ENCODE results near the gene LVRN. TPM values are rescaled to one million over a fixed set of nuclear protein-coding genes. Genes with fewer than 3 reads are reported as not detected.

The LVRN gene
- total RNA-seq, 3 donors from 2014 or later, result not detected

DNA sequence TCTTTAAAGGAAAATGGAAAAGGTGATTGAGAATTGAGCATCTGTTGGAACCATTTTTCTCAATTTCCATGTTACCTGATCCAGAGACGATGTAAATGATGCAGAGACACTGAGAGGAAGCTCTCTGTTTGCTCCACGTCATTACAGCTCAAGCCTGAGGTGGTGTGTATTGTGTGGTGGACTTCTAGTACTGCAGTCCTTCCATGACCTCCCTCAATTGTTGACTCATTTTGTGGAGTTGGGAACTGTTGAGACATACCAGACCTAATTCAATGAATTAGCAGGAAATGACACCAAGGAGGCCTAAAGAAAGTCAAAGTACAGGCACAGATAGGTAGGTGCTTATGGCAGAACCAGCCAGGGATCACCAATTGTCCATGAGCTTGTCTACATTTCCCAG, 15.6 kb upstream of the LVRN start:
- DNase-seq (no peak), ATAC-seq (no peak)
- no peaks in the 10 kb centered on the region for H3K36me3 Mint-ChIP-seq (ENCODE audit: insufficient read depth)
- H3K9me3 Mint-ChIP-seq, result no peaks in the 10 kb centered on the region
- H3K27me3 Mint-ChIP-seq (ENCODE audit: low read depth), result peaks cover 6% of the 10 kb centered on the region
- no peak overlapping the region for H3K4me3 Mint-ChIP-seq
- no peaks in the 10 kb centered on the region for H3K4me1 Mint-ChIP-seq (ENCODE audit: low read depth)

DNA sequence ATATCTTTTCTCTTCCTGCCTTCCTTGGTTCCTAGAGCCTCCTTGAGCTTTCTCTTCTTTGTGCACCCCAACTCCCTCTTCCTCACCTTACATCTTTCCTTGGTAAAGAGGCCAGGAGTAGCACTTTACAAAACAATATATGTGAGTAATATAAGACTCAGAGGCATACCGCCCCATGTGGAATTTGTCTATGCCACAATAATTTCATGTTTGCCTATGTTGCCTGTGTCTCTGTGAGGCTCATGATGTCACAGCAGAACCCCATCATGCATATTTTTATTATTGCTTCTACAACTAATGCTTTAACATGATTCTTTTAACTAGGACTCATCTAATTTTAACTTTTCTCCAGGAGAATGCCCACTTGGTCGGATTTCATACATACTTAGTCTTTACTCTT, 15.0 kb upstream of the LVRN start:
- no peak overlapping the region for H3K4me3 Mint-ChIP-seq

DNA sequence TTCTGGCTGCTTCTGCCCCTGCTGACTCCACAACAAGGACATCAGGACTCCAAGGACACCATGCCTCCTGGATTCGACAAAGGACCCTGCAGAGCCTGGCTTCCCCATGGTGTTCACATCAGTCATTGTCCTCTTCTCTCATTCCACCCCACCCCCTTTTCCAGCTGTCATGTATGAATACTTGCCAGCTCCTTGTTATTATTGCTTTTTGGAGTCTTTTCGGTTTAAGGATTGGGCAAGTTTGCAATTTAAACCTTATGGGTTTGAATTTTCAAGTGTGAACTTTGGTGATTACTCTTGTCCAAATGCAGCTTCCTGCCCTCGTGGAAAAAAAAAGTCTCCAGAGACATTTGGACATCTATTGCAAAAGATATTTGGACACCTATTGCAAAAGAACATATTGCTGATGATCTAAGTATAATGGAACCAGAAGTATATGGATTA, 14.2 kb upstream of the LVRN start:
- Mint-ChIP-seq H3K27me3 (ENCODE audit: low read depth) (peaks cover 10% of the 10 kb centered on the region), H3K9me3 (no peaks in the 10 kb centered on the region), H3K4me3 (no peak overlapping the region), H3K4me1 (ENCODE audit: low read depth) (no peaks in the 10 kb centered on the region), H3K36me3 (ENCODE audit: insufficient read depth) (no peaks in the 10 kb centered on the region)
- DNase-seq (no peak), ATAC-seq (no peak)

More for the DNA sequence above, 15.0 kb upstream of the LVRN start:
- Mint-ChIP-seq H3K27me3 (ENCODE audit: low read depth) (peaks cover 8% of the 10 kb centered on the region), H3K36me3 (ENCODE audit: insufficient read depth) (no peaks in the 10 kb centered on the region), H3K9me3 (no peaks in the 10 kb centered on the region), H3K4me1 (ENCODE audit: low read depth) (no peaks in the 10 kb centered on the region)
- DNase-seq (no peak), ATAC-seq (no peak)

DNA sequence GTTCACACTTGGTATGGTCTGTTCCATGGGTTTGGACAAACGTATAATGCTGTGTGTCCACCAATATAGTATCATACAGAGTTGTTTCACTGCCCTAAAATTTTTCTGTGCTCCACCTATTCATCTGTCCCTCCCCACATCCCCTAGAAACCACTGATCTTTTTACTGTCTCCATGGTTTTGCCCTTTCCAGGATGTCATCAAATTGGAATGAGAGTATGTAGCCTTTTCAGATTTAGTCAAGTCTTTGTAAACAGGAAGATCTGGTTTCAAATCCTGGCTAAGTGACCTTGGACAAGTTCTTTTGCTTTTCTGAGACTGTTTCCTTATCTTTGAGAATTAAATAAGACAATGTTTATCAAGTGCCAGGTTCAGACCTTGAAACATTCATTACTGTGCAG, 13.2 kb upstream of the LVRN start:
- Mint-ChIP-seq H3K36me3 (ENCODE audit: insufficient read depth) (no peaks in the 10 kb centered on the region), H3K4me3 (no peak overlapping the region), H3K9me3 (no peaks in the 10 kb centered on the region), H3K4me1 (ENCODE audit: low read depth) (no peaks in the 10 kb centered on the region), H3K27me3 (ENCODE audit: low read depth) (peaks cover 13% of the 10 kb centered on the region)
- ATAC-seq (no peak), DNase-seq (no peak)

DNA sequence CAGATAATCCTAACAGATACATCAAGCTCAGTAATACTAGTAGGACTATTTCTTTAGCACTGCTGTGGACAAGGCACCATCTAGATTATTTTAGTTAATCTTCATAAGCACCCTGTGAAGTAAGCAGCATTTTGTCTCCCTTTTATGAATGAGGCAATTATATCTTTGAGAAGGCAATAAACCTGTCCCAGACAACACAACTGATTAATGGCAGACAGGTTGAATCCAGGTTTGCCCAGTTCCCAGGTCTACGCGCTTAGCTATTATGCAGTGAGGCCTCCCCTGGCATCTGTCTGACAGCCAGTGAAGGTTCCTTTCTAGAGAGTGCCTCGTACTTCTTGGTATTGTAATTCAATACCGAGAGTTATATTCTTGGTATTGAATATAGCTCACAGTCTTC, 9.7 kb upstream of the LVRN start:
- no peak overlapping the region for H3K4me3 Mint-ChIP-seq
- peaks cover 14% of the 10 kb centered on the region for H3K27me3 Mint-ChIP-seq (ENCODE audit: low read depth)
- no peaks in the 10 kb centered on the region for H3K4me1 Mint-ChIP-seq (ENCODE audit: low read depth)
- ATAC-seq (no peak), DNase-seq (no peak)
- no peaks in the 10 kb centered on the region for H3K36me3 Mint-ChIP-seq (ENCODE audit: insufficient read depth)
- H3K9me3 Mint-ChIP-seq, result no peaks in the 10 kb centered on the region

DNA sequence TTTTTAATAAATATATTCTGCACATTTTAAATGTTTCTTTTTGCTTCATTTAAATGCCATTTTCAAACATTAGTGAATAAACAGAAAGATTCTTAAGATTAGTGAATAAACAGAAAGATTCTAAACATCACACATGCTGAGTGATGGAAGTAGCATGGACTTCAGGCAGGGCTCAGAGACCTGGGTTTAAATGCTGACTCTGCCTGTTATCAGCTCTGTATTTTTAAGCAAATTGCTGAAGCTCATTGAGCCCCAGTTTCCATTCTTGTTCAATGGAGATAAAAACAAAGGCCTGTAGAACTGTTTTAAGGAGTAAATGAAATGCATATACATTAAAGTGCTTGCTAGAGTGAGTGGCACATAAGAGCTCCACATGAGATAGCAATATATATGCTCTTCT, 8.1 kb upstream of the LVRN start:
- H3K36me3 Mint-ChIP-seq (ENCODE audit: insufficient read depth), result no peaks in the 10 kb centered on the region
- H3K4me3 Mint-ChIP-seq, result no peak overlapping the region
- H3K4me1 Mint-ChIP-seq (ENCODE audit: low read depth), result no peaks in the 10 kb centered on the region
- peaks cover 21% of the 10 kb centered on the region for H3K27me3 Mint-ChIP-seq (ENCODE audit: low read depth)
- H3K9me3 Mint-ChIP-seq, result no peaks in the 10 kb centered on the region
- ATAC-seq, result no peak
- no peak for DNase-seq

DNA sequence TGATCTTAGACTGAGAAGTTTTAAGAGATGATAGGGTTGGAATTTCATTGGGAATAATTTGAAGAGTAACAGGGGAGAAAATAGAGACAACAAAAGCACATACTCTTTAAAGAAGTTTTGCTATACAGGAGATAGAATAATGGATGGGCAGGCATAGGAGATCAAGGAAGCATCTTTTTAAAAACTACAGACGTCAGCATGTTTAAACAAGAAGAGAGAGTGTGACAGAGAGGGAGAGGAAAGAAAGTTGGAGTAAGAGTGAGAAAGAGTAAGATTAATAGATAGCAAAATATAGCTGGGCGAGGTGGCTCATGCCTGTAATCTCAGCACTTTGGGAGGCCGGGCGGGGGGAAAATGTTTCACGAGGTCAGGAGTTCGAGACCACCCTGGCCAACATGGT, 5.3 kb upstream of the LVRN start:
- Mint-ChIP-seq H3K4me3 (no peak overlapping the region), H3K36me3 (ENCODE audit: insufficient read depth) (no peaks in the 10 kb centered on the region), H3K9me3 (no peaks in the 10 kb centered on the region), H3K4me1 (ENCODE audit: low read depth) (peaks cover 4% of the 10 kb centered on the region), H3K27me3 (ENCODE audit: low read depth) (peaks cover 35% of the 10 kb centered on the region)
- no peak for ATAC-seq
- DNase-seq, result no peak

DNA sequence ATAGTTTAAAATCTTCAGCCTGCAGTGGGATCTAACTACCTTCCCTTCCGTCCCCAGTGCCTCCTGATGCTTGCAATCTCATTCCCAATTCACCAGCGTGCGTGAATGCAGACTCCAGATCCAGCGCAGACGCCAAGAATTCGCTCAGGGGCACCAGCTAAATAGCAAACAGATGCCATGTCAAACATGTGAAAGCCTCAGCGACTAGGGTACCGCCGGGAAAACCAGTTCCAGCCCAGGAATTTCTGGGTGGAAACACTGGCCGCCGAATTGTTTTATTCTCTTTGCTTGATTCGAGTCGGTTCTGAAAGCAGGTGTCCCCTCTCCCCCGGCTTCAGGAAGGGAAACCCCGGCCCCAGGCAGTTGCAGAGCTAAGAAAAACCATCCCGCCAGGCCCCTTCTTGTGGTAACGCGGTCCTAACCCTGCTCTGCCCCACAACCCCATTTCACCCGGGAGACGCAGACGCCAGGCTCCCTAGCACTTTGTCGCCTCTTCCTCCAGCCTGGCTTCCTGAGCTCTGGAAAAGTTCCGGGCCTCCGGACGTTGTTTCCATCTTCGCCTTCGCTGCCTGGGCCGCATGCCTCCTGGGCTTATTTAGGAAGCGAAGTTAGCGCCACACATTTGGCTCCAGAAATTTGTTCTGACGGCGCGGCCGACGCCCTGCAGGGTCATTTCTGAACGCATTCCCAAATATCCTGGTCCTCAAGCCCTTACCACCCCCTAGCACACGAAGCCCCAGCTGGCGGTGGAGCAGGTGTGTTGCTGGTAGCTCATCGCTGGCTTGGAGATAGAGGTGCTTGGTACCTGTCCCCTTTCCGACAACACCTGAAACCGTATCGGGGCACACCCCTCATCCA, 665 bp upstream of the LVRN start:
- peaks cover 57% of the 10 kb centered on the region for H3K27me3 Mint-ChIP-seq (ENCODE audit: low read depth)
- H3K4me1 Mint-ChIP-seq (ENCODE audit: low read depth), result peaks cover 7% of the 10 kb centered on the region
- DNase-seq, result no peak
- H3K4me3 Mint-ChIP-seq, result peak overlapping the region; percentile 9
- ATAC-seq, result no peak
- no peaks in the 10 kb centered on the region for H3K36me3 Mint-ChIP-seq (ENCODE audit: insufficient read depth)
- no peaks in the 10 kb centered on the region for H3K9me3 Mint-ChIP-seq

DNA sequence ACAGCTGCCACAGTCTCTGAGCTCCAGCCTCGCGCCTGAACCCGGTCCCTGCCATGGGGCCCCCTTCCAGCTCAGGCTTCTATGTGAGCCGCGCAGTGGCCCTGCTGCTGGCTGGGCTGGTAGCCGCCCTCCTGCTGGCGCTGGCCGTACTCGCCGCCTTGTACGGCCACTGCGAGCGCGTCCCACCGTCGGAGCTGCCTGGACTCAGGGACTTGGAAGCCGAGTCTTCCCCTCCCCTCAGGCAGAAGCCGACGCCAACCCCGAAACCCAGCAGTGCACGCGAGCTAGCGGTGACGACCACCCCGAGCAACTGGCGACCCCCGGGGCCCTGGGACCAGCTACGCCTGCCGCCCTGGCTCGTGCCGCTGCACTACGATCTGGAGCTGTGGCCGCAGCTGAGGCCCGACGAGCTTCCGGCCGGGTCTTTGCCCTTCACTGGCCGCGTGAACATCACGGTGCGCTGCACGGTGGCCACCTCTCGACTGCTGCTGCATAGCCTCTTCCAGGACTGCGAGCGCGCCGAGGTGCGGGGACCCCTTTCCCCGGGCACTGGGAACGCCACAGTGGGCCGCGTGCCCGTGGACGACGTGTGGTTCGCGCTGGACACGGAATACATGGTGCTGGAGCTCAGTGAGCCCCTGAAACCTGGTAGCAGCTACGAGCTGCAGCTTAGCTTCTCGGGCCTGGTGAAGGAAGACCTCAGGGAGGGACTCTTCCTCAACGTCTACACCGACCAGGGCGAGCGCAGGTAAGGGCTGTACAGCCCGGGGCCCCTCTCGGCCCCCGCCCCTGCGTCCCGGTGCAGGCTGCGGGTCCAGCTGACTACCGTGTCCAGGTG, 509 bp downstream of the LVRN start:
- no peak for DNase-seq
- Mint-ChIP-seq H3K36me3 (ENCODE audit: insufficient read depth) (no peaks in the 10 kb centered on the region), H3K9me3 (no peaks in the 10 kb centered on the region), H3K4me1 (ENCODE audit: low read depth) (peaks cover 7% of the 10 kb centered on the region), H3K27me3 (ENCODE audit: low read depth) (peaks cover 57% of the 10 kb centered on the region), H3K4me3 (no peak overlapping the region)
- ATAC-seq, result peak; percentile 38 to 51

DNA sequence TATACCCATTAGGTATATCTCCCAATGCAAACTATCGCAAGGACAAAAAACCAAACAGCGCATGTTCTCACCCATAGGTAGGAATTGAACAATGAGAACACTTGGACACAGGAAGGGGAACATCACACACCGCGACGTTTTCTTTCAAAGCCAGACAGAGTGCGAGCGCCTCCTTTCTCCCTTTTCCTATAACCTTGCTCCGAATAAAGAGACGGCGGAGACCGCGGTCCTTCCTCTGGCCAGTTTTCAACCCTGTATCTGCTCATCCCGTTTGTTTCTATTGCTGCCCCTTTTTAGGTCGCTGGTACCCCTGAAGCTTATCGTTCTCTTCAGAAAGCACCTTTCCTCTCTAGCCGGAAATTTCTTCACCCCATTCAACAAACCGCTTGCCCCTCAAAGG, 1.3 kb downstream of the LVRN start:
- Mint-ChIP-seq H3K36me3 (ENCODE audit: insufficient read depth) (no peaks in the 10 kb centered on the region), H3K4me1 (ENCODE audit: low read depth) (peaks cover 7% of the 10 kb centered on the region), H3K4me3 (no peak overlapping the region), H3K27me3 (ENCODE audit: low read depth) (peaks cover 58% of the 10 kb centered on the region), H3K9me3 (no peaks in the 10 kb centered on the region)
- no peak for ATAC-seq
- no peak for DNase-seq

DNA sequence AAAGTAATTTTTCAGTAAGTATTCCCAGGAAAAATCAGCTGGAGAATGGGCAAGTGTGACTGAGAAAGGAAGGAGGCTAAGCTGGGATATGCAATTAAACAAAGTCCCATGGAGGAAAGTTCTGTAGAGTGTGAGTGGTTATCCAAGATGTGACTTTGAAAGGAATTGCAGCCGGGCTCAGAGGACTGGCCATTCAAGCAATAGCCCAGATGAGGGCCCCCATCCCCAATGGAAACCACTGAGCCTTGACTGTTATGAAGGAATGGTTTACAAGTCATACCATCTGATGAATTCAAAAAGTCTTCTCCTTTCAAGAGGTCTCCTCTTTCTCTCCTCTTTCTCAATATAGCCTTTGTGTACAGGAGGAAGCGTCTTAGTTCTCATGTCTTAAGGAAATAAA, 6.5 kb downstream of the LVRN start:
- ATAC-seq (no peak), DNase-seq (no peak)
- no peaks in the 10 kb centered on the region for H3K9me3 Mint-ChIP-seq
- H3K36me3 Mint-ChIP-seq (ENCODE audit: insufficient read depth), result no peaks in the 10 kb centered on the region
- no peaks in the 10 kb centered on the region for H3K4me1 Mint-ChIP-seq (ENCODE audit: low read depth)
- H3K27me3 Mint-ChIP-seq (ENCODE audit: low read depth), result peaks cover 31% of the 10 kb centered on the region
- no peak overlapping the region for H3K4me3 Mint-ChIP-seq

DNA sequence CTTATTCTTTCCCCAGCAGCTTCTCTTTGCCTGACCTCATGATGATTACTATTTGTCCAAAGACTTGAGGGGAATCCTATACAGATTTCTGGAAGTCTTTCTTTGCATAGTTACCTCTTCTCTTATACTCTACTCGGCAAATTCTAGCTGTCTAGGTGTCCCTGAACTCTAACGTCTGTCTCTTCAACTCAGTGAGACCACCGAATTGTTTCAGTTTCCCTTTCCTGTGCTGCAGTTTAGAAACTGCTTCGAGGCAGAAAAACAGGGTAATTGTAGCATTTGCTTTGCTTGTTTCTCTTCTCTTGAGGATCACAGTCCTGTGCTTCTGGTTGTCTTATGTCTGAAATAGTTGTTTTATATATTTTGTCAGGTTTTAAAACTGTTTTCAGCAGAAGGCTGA, 14.8 kb downstream of the LVRN start:
- Mint-ChIP-seq H3K4me3 (no peak overlapping the region), H3K36me3 (ENCODE audit: insufficient read depth) (no peaks in the 10 kb centered on the region), H3K9me3 (peaks cover 4% of the 10 kb centered on the region), H3K4me1 (ENCODE audit: low read depth) (peaks cover 1% of the 10 kb centered on the region), H3K27me3 (ENCODE audit: low read depth) (peaks cover 29% of the 10 kb centered on the region)
- DNase-seq (no peak), ATAC-seq (no peak)

DNA sequence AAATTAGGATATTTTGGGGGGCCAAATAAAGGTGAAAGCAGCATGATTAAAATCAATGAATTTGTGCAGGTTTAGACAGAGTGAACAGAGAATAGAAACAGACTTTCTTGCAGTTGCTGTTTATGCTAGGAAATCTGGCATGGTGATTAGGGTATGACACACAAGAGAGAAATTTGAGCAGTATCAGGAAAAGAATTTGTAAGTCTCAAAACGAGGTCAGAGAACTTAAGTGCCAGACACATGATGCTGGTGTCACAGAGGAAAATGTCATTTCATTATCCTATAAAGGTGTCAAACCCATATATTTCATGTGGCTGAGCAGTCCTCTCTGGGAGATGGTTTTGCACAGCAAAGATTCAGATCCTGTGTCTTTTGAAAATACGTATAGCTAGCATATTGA, 15.7 kb downstream of the LVRN start:
- DNase-seq (no peak), ATAC-seq (no peak)
- Mint-ChIP-seq H3K27me3 (ENCODE audit: low read depth) (peaks cover 31% of the 10 kb centered on the region), H3K4me3 (no peak overlapping the region), H3K4me1 (ENCODE audit: low read depth) (peaks cover 1% of the 10 kb centered on the region), H3K9me3 (peaks cover 4% of the 10 kb centered on the region), H3K36me3 (ENCODE audit: insufficient read depth) (no peaks in the 10 kb centered on the region)

DNA sequence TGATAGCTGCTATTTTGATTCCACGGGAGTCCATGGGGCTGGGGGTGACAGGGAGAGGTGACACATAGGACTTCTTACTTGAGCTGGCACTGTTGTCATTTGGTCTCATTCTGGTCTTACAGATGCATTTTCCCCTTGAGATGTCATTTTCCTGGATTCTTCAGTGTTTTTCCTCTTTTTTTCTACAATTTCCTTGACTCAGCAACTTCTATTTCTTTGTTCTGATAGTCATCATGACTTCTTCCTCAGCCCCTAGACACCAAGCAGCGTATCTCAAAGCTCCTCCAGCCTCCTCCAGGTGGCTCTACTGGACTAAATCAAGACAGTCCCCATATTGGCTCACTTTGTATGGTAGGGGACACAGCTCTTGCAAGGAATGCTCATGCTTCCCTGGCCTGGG, 16.5 kb downstream of the LVRN start:
- no peaks in the 10 kb centered on the region for H3K36me3 Mint-ChIP-seq (ENCODE audit: insufficient read depth)
- no peak overlapping the region for H3K4me3 Mint-ChIP-seq
- ATAC-seq (no peak), DNase-seq (no peak)
- peaks cover 1% of the 10 kb centered on the region for H3K4me1 Mint-ChIP-seq (ENCODE audit: low read depth)
- peaks cover 31% of the 10 kb centered on the region for H3K27me3 Mint-ChIP-seq (ENCODE audit: low read depth)
- peaks cover 4% of the 10 kb centered on the region for H3K9me3 Mint-ChIP-seq
